Mesothelial cell of epicardium (in vitro differentiated cells): ENCODE data around the gene PCDHGA12. TPM values are rescaled to one million over a fixed set of nuclear protein-coding genes. Genes with fewer than 3 reads are reported as not detected.

Experiments used
- DNase-seq, 2 experiments: peaks; one replicate each; pipeline ENCODE4 v3.0.0; 2021; ENCODE audit warnings: low spot score in 2 of 2; ENCODE audit not compliant: unreplicated experiment in 2 of 2
- H3K27ac Mint-ChIP-seq: 2 replicates; pipeline ENCODE4 v1.8.0; 2021; ENCODE audit warnings: mixed read lengths
- H3K27me3 Mint-ChIP-seq: 2 replicates; pipeline ENCODE4 v1.8.0; 2021; ENCODE audit warnings: low read depth, mixed read lengths
- H3K36me3 Mint-ChIP-seq: 2 replicates; pipeline ENCODE4 v1.8.0; 2021; ENCODE audit warnings: mixed read lengths
- H3K4me1 Mint-ChIP-seq: 2 replicates; pipeline ENCODE4 v1.8.0; 2021; ENCODE audit warnings: mixed read lengths
- H3K4me3 Mint-ChIP-seq: 2 replicates; pipeline ENCODE4 v1.8.0; 2021; ENCODE audit warnings: mild to moderate bottlenecking, moderate library complexity, mixed read lengths
- H3K9me3 Mint-ChIP-seq: 2 replicates; pipeline ENCODE4 v1.8.0; 2021; ENCODE audit warnings: mixed read lengths
- total RNA-seq: library from RNA; stranded (reverse); gene quantifications from 3 replicates; pipeline ENCODE4 v1.2.1, GENCODE V29; 2021
- TF ChIP-seq, protein P1 (sequence below): fragments of 200-600 bp; sonication (generic); IDR thresholded peaks from one replicate; pipeline ENCODE4 v1.5.0; 2021; ENCODE audit warnings: antibody characterized with exemption; ENCODE audit not compliant: unreplicated experiment

Gene PCDHGA12
- total RNA-seq, 1 donor from 2014 or later, result 5.2 TPM

DNA sequence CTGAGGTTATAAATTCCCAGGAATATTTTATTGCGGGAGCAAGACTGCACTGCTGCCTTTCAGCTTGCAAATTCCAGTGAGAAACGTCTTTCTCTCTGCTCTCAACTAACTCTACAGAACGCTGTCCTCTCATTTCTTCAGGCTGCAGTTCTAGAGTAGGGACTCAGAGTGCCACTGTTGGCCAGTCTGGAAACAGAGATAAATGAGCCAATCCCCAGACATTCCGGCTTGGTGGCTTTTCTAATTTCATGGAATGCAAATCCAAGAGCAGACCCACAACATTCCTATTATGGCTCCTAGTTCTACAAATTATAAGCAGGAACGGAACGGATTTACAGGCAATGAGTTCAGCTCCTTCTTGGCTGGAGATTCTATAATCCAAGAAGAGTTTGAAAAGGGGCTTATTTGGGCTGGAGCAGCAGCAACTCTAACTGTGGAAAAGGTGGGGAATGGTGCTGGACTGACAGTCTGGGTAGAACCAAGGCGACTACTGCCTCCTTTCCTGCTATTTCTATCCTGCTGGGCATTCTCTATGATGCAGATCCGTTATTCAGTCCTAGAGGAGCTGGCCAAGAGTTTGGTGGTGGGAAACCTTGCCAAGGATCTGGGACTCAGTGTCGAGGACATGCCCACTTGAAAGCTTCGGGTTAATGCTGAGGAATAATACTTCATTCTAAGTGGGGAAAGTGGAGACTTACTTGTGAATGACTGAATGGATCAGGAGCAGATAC, 9.3 kb downstream of the PCDHGA12 start:
- H3K9me3 Mint-ChIP-seq, result peaks cover 67% of the 10 kb centered on the region
- DNase-seq, result no peak
- no peaks in the 10 kb centered on the region for H3K4me1 Mint-ChIP-seq

DNA sequence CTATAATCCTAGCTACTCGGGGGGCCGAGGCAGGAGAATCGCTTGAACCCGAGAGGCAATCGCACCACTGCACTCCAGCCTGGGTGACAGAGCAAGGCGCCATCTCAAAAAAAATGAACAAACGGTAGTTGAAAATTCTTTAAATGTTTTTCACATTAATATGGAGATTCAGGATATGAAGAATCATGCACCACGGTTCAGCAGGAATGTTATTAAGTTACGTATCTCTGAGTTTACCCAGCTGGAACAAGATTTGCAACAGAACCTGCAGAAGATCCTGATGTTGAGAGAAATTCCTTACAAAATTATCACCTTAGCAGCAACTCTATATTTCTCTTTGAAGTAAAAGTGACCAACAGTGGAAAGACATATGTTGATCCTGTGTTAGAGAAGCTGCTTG, 10.0 kb downstream of the PCDHGA12 start:
- DNase-seq, result no peak
- peaks cover 67% of the 10 kb centered on the region for H3K9me3 Mint-ChIP-seq
- no peaks in the 10 kb centered on the region for H3K4me1 Mint-ChIP-seq
- no peak overlapping the region for H3K4me3 Mint-ChIP-seq
- H3K27ac Mint-ChIP-seq, result no peak overlapping the region
- H3K36me3 Mint-ChIP-seq, result peaks cover 75% of the 10 kb centered on the region
- H3K27me3 Mint-ChIP-seq, result no peaks in the 10 kb centered on the region
- TF ChIP-seq, protein P1, sequence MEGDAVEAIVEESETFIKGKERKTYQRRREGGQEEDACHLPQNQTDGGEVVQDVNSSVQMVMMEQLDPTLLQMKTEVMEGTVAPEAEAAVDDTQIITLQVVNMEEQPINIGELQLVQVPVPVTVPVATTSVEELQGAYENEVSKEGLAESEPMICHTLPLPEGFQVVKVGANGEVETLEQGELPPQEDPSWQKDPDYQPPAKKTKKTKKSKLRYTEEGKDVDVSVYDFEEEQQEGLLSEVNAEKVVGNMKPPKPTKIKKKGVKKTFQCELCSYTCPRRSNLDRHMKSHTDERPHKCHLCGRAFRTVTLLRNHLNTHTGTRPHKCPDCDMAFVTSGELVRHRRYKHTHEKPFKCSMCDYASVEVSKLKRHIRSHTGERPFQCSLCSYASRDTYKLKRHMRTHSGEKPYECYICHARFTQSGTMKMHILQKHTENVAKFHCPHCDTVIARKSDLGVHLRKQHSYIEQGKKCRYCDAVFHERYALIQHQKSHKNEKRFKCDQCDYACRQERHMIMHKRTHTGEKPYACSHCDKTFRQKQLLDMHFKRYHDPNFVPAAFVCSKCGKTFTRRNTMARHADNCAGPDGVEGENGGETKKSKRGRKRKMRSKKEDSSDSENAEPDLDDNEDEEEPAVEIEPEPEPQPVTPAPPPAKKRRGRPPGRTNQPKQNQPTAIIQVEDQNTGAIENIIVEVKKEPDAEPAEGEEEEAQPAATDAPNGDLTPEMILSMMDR, result no peak

More for the DNA sequence above, 9.3 kb downstream of the PCDHGA12 start:
- Mint-ChIP-seq H3K27me3 (no peaks in the 10 kb centered on the region), H3K4me3 (no peak overlapping the region), H3K36me3 (peaks cover 75% of the 10 kb centered on the region), H3K27ac (no peak overlapping the region)
- TF ChIP-seq, protein P1, result no peak

DNA sequence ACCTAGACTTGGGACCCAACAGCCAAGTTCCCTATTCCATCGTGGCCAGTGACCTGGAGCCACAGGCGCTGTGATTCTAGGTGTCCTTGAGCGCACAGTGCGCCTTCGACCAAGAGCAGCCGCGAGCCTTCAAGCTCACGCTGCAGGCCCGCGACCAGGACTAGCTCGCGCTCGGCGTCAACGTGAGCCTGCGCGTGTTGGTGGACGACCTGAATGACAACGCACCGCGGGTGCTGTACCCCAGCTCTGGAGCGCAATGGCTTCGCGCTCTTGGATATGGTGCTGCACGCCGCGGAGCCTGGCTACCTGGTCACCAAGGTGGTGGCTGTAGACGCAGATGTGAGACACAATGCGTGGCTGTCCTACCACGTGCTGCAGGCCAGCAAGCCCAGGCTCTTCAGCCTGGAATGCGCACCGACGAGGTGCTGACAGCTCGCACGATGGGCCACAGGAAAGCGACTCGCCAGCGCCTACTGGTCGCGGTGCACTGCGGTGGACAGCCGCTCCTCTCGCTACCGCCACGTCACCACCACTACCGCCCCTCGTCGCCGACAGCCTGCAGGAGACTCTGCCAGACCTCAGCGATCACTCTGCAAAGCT, 11.4 kb downstream of the PCDHGA12 start:
- TF ChIP-seq, protein P1, result no peak
- Mint-ChIP-seq H3K36me3 (peaks cover 72% of the 10 kb centered on the region), H3K4me3 (no peak overlapping the region), H3K4me1 (no peaks in the 10 kb centered on the region), H3K27ac (no peak overlapping the region), H3K9me3 (peaks cover 64% of the 10 kb centered on the region), H3K27me3 (no peaks in the 10 kb centered on the region)
- no peak for DNase-seq

DNA sequence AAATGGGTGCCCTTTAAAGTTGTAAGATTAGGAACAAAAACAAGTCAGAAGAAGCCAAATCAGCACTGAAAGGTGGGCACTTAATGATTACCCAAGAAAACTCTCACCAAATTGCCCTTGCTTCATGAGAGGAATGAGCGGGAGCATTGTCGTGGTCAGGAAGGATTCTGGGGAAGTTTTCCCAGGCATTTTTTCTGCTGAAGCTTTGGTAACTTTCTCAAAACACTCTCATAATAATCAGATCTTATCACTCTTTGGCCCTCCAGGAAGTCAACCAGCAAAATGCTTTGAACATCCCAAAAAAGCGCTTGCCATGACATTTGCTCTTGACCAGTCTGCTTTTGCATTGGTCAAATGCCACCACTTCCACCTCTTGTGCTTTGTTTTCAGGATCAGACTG, 35.0 kb downstream of the PCDHGA12 start:
- DNase-seq, result no peak
- H3K36me3 Mint-ChIP-seq, result peaks cover 22% of the 10 kb centered on the region
- H3K9me3 Mint-ChIP-seq, result peaks cover 14% of the 10 kb centered on the region
- peaks cover 8% of the 10 kb centered on the region for H3K4me1 Mint-ChIP-seq
- H3K27me3 Mint-ChIP-seq, result no peaks in the 10 kb centered on the region
- H3K27ac Mint-ChIP-seq, result no peak overlapping the region
- TF ChIP-seq, protein P1, result no peak
- no peak overlapping the region for H3K4me3 Mint-ChIP-seq

DNA sequence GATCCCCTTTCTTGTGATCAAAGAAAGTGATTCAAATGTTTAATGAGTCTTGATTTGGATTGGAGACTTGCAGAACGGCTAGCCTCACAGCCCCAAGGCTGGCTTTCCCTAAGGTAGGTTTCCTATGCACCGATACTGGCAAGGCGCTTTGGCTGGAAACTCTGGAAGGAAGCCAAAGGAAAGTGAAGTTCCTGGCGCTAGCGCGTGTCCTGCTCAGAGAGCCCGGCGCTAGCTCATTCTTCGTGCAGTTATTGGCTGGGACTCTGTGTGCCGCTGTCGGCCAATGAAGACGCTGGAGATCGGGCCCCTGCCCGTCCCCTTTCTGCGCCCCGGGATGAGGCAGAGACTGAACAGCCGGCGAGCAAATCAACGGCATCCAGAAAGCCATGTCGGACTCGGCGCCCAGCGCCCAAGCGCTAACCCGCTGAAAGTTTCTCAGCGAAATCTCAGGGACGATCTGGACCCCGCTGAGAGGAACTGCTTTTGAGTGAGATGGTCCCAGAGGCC, 45.4 kb downstream of the PCDHGA12 start, which contains the start of gene PCDHGC3:
TSS of gene PCDHGC3 (plus strand) at position 342 of the 507 bp plus-strand sequence. CDS start at position 493, 151 bp downstream.
- peaks cover 45% of the 10 kb centered on the region for H3K4me1 Mint-ChIP-seq
- DNase-seq, result peak; percentile 72 to 87
- peaks cover 26% of the 10 kb centered on the region for H3K36me3 Mint-ChIP-seq
- peak within 1 kb of the TSS; percentile 94 for H3K4me3 Mint-ChIP-seq
- H3K9me3 Mint-ChIP-seq, result no peaks in the 10 kb centered on the region
- TF ChIP-seq, protein P1, result no peak
- no peaks in the 10 kb centered on the region for H3K27me3 Mint-ChIP-seq
- peak within 1 kb of the TSS; percentile 99 for H3K27ac Mint-ChIP-seq
